Right hindlimb (tissue), 1 donor: ENCODE data around the gene GPR37L1.
"Not testable (repeated sequence)": the region's sequence is repeated elsewhere in the genome, so short reads cannot be mapped to it uniquely, and the experiment has no call there.

Experiments used
- DNase-seq: peaks from one replicate; pipeline ENCODE4 v3.0.0-alpha.2; 2018

GPR37L1 gene

DNA sequence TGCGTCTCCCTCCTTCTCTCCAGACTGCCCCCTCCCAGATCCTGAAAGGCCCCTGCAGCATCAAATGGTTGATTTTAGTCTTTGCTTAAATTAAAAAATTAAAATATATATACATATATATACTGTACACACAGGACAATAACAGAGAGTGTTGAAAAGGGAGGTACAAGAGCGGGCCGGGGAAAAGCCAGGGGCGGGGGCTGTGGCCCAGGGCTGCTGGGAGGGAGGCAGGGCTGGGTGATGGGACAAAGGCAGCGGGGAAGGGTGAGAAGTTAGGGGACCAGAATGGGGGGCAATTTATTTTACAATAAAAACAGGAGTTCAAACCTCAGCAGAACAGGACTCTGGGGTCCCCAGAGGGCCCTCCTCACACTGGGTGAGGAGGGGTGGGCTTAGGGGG lies 11.3 kb downstream of the GPR37L1 start:
- no peak for DNase-seq

DNA sequence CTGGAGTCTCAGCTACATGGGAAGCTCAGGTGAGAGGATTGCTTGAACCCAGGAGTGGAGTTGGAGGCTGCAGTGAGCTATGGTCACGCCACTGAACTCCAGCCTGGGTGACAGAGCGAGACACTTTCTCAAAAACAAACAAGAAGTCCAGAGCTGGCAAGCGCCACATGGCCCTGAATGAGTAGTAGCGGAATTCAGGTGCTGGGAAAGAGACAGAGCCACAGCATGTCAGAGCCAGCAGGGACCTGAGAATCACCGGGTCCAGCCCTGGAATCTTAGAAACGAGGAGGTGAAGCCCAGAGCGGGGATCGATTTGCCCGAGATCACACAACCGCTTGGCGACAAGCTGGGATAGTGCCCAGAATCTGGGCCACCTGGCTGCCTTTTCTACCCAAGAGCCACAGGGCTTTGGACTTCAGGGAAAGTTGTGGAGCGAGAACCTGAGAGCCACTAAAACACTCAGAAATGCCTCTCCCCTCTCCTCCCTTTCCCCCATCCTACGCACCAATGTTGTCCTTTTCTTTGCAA lies 12.0 kb downstream of the GPR37L1 start:
- no peak for DNase-seq

DNA sequence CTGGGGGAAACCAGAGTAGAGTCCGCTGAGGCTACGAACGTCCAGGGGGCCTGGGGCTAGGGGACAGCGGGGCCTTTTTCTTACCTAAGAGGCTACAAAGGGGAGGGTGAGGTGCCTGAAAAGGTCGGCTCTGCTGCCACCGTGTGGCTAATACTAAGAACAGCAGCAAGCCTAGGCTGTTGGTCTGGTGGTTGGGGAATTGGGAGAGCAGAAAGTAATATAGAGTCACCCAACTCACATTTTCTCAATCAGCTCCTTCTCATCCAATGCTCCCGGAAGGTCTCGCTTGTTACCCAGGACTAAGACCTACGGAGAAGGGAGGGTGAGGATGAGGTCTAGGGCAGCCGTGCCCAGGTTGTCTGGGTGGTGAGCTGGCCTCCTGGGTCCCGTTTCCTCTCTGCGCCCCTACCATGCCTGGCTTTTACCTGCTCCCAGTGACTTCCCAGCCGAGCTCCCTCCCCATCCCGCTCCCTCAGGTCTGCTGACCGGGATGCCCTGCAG lies 12.6 kb downstream of the GPR37L1 start:
- peak; percentile 49 for DNase-seq

DNA sequence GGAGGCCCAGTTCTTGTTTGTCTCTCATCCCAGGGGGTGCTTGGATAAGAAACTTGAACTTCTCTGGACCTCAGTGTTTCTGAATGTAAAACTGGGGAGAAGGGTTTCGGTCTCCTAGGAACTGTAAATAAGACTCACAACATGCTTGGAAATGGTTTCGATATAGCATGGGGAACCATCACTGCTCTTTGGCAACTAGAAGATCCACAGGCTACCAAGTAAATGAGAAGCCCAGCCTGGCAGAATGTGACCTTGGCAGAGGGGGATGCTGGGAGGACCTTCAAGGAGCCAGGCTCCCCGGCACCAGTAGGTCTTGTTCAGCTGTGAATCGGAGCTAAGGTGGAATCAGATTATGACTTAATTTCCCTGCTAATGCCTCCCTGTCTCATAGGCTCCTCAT lies 18.1 kb downstream of the GPR37L1 start:
- DNase-seq: no peak

DNA sequence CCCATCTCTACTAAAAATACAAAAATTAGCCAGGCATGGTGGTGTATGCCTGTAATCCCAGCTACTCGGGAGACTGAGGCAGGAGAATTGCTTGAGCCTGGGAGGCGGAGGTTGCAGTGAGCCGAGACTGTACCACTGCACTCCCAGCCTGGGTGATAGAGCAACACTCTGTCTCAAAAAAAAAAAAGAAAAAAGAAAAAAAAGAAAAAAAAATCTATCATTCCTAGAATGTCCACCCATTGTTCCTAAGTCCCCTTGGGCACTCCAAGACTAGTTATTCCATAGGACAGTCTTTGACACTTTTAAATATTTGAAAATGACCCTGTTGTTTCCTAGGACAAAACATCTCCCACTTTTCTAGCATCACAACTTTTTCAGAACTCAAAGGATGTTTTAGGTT lies 18.8 kb downstream of the GPR37L1 start:
- DNase-seq: not testable (repeated sequence)

DNA sequence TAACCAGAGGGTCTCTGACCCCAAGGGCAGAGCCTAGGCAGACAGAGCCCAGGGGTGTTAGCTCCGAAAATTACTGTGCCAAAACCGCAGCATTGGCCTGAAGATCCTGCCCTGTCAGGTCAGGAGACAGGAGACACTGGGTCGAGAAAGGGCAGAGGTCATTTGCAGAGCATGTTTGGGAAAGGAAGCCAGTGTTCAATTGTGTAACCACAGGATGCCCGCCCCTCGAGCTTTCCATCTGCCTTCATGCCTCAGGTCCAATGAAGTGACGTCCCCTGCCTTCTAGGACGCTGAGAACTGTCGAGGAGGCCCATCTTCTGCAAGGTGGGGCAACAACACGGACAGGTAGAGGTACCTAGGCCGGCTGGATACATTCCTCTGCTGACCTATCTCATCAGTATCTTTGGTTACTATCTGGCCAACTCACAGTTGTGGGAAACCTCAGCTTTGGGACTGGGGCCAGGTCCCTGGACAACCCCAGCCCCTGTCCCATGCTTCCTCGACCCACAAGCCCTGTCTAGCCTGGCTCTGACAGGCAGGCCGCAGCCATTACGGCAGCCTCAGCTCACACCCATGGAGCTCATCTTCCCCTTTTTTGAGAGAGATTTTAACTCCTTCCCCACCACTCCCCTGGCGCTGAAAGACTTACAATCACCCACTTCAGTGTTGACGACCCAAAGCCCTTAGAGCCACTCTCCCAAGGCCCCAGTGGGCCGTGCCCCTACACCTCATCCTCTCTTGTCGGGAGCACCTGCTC lies 20.5 kb downstream of the GPR37L1 start:
- DNase-seq: no peak

DNA sequence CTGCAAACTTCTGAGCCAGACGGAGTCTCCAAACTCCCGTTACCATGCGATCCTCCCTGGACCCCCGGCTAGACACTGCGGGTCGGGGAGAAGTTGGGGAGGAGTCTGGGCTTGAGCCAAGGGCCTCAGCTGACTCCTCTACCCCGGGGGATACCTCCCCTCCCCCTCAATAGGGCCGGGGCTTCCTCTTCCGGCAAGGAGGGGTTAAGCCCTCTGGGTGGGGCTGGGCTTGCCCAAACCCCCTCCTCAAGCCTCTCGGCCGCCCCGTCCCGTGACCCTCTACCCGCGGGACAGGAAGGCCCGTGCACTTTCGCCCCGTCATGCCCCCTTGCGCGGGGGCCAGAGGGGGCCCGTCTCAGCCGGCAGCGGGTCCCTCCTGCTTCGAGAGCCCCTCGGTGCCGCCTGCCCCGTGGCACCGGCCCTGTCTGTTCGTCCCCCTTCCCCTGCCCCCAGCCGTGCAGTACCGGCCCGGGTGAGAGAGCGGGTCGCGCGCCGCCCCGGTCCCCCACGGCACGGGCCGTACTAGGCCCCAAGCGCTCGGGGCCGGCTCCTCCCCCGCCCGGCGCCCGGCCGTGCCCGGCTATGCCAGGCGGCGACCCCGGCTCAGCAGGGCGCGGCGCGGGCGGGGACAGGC lies 21.2 kb downstream of the GPR37L1 start:
- peak; percentile 65 for DNase-seq

DNA sequence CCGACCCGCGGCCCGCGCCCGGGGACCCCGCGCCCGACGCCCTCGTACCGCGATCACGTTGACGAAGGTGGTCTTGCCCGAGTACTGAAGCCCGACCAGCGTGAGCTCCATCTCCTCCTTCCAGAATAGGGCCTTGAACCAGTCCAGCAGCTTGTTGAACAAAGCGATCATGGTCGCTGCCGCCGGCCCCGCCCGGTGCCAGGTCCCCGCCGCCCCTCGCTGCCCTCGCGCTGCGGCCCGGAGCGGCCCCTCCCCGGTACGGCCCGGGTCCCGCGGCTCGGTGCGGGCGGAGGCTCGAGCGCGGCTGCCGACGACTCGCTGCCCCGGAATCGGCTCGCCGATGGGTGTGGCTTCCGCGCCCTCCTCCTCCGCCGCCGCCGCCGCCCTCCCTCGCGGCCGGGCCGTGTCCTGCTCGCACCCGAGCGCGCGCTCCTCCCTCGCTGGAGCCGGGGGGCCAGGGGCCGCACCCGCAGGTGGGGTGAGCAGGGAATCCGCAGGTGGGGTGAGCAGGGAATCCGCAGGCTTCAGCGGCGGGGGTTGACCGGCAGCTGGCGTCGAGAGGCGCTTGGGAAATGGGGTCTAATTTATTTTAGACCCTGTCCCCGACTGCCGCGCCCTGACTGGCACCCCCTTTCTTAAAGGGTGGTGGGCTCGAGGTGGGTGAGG lies 21.8 kb downstream of the GPR37L1 start, which contains the start of gene ARL8A:
Gene ARL8A (minus strand): TSS at position 336 of the 666 bp plus-strand sequence. CDS start 165 bp downstream, at position 171.
- peak; percentile 79 for DNase-seq

DNA sequence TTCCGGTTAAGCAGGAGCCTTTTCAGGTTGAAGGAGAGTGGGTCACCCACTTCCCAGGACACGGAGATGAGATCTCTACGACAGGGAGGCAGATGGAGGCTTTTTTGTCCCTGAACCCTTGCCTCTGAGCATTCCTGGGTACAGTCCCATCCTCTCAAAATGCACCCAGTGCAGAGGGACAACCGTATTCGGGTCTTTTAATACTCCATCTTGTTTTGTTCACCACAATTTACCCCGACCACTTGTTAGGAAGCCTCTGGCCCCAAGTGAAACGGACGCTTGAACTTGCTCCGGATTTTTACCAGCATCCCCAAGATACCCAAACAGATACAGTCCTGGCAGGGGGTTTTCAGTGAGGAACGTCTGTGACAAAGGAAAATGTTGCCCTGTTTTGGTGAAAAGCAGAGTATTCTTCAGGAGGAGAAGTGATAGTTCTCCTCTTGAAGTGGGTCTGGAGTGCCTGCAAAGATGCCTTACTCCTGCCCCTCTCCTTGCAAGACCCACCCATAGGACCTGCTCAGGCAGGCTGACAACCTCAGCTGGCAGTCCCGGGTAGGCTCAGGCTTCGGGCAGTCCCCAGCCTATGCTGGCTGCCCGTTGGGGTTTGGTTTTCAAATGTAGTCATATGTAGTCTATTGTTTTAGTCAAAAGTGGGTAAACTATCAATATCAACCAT lies 22.5 kb downstream of the GPR37L1 start:
- no peak for DNase-seq

DNA sequence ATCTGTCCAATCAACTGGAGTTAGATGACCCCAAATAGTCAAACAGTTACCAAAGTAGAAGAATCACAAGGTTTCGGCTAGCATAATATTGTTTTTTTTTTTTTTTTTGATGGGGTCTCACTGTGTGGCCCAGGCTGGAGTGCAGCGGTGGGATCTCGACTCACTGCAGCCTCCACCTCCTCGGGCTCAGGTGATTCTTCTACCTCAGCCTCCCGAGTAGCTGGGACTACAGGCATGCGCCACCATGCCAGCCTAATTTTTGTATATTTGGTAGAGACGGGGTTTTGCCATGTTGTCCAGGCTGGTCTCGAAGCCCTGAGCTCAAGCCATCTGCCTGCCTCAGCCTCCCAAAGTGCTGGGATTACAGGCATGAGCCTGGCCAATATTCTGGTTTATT lies 23.0 kb downstream of the GPR37L1 start:
- not testable (repeated sequence) for DNase-seq

DNA sequence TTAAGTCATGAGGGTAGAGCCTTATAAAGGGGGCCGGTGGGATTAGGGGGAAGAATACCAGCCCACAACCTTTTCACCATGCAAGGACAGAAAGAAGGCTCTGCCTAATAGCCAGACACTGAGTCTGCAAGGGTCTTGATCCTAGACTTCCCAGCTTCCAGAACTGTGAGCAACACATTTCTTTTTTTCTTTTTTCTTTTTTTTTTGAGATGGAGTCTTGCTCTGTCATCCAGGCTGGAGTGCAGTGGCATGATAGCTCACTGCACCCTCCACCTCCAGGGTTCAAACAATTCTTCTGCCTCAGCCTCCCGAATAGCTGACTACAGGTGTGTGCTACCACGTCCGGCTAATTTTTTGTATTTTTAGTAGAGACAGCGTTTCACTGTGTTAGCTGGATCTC lies 23.6 kb downstream of the GPR37L1 start:
- DNase-seq: no peak

DNA sequence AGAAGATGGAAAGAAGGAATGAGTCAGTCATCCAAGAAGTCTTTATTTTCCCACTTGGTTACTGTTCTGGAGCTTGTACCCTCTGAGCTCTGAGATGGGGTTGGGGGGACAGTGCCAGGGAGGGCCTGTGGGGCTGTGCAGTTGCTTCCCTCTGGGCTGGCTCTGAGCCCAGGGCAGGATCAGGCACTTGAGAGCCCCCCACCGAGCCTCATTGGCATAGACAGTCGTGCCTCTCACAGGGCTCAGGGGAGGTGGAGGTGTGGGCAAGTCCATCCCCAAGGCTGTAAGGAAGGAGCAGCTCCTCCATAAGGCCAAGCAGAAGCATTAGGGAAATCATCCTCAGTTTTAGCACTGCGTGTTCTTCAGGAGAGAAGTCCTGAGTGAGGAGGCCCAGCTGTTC lies 24.3 kb downstream of the GPR37L1 start:
- DNase-seq: no peak

DNA sequence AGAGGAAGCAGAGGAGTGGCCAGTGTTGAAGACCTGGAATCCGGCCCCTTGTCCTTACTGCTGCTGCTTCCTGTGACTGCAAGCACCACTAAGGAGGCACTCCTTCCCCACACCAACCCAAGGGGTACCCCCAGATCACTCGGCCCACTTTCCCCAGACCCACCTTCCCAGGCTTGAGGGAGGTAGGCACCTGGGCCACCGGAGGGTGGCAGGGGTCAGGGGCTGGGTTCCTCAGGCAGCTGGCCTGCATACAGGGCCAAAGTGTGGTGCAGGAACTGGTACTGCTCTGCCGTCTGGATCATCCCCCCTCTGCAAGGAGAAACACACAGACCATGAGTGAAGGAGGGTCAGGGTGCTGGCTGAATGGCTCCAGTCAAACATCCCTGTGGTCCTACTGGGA lies 25.7 kb downstream of the GPR37L1 start:
- DNase-seq: no peak

DNA sequence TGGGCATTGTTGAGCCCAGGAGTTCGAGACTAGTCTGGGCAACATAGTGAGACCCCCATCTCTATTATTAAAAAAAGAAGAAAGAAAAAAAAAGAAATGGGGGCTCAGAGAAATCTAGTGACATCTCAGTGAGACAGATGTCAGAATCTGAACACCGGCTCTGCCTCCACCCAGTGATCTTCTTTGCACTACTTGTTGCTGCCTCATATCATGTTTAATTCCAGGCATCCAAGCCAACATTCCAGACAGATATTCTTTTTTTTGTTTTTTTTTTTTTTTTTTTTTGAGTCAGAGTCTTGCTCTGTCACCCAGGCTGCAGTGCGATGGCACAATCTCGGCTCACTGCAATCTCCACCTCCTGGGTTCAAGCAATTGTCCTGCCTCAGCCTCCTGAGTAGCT lies 26.8 kb downstream of the GPR37L1 start:
- no peak for DNase-seq

DNA sequence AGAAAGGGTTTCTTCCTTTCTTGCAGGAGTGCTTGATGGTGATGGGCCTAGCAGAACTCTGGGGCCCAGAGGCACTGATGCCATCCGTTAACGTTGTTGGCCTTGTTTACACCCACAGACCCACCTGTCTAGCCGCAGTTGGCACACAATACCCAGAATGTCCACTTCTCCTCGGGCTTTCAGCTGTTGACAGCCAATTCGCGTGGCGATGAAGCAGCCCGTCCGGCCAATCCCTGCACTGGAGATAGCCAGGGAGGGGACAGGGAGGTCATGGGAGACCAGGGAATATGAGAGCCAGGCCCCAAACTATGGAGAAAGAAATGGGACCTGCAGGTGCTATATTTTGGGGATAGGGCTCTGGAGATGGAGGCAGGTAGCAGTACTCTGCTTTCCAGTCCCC lies 27.5 kb downstream of the GPR37L1 start:
- no peak for DNase-seq

DNA sequence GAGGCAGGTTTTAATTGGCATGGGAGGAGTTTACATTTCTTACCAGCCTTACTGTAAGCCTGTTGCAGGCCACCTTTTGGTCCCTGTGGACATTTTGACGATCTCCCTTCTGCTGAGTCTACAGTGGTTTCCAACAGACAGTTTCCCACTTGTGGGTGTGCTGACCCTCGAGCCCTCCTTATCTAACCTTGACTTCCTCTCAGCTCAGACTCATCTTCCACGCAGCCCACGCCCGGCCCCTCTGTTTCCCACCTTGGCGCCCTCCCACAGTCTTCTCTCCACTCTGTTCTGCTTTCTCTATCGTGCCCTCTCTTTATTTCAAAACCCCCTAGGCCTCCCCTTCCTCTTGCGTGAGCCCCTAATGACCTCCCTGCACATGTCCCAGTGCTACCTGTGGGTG lies 27.9 kb downstream of the GPR37L1 start:
- DNase-seq: no peak

DNA sequence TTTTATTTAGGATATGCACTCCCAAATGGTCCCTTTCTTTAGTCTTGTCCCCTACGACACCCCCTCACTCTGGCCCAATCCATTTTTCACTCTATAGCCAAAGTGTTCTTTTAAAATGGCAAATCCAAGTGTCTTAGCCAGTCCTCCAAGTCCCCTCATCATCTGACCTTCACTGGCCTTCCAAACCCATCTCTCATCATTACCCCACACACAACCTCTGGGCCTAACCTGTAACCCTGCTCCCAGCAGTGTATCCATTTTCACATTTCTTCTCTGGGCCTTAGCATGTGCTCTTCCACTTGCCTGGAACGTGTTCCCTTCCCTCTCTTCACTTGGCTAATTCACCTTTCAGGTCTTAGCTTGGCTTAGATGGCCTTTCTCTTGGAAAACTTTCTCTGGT lies 28.3 kb downstream of the GPR37L1 start:
- DNase-seq: no peak

DNA sequence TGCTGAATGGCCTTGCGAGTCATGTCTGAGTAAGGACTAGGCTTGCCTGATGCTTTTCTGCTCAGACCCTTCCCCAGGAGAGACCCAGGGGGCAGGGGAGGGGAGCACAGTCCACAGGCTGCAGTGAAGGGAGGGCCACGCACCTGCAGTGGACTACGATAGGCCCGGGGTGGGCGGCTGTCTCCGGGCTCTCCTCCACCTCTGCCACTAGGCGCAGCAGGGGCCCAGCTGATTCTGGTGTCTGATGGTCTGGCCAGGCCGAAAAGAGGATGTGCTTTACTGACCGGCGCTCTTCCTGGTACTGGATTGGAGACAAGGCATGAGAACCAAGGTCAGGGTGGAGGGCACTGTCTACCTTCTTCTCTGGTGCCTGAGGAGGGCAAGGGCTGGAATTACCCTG lies 29.7 kb downstream of the GPR37L1 start:
- no peak for DNase-seq

DNA sequence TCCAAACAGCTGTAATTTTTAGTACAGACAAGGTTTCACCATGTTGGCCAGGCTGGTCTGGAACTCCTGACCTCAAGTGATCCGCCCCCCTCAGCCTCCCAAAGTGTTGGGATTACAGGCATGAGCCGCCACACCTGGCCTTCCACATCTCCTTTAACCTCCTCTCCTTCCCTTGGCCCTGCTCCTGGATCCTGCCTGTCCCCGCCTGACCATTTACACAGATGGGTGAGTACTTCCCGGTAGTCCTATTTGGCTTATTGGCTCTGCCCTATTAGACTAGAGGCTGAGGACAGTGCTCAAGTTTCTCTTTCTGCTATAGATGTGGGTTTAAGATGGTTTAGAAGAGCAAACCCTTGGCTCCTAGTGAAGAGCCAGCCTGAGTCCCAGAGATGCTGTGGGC lies 30.6 kb downstream of the GPR37L1 start:
- DNase-seq: no peak

DNA sequence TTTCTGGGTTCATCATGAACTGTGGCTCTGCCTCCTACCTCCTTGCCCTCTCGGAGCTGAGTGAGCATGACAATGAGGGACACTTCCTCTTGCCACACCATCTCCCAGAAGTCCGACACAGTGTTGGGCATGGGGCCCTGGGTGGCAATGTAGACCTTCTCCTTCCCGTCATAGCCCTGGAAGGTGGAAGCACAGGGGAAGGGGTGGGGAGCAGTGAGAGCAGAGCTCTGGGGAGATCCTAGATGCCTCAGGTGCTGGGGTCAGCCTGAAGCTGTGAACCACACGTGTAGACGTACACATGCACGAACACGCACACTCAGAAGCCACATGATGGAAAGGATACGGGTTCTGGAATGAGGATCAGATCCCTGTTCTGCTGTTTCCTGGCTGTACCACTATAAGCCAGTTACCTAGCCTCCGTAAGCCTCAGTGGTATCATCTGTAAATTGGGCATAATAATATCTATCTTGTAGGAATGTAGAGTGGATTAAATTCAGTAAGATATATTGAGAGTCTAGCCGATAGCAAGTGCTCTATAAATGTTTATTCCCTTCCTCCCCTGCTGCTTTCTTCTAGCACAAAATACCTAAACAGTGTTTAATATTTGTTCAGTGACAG lies 31.5 kb downstream of the GPR37L1 start:
- DNase-seq: no peak

DNA sequence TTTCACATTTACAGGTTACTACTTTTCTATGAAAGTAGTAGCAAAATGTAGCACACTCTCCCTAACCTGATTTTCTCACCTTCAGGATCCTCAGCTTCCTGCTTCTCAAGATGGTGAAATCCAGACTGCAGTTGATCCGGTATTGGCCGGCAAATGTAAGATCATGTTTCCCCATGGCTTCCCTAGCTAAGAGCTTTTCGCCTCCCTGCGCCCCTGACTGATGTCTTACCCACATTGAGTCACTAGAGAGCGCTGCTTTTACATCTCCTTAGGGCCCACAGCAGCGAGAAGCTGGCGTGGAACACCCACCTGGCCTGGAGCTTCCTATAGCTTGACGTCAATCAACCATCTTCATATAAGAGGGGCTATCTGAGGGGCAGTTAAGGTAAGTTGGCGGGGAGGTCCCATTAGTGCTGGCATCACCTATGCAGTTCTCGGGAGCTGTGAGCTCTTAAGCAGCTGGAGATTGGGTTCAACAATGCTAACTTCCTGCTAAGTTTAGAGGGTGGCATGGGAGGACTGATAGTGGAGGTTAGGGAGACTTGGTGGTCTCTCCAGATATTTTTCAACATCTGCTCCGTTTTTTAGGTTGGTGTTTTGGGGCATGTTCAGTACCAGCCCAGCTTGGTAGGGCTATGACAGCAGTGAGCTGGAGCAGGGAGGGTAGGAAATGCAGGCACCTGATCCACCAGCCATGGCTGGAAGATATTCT lies 32.2 kb downstream of the GPR37L1 start:
- DNase-seq: peak; percentile 56

DNA sequence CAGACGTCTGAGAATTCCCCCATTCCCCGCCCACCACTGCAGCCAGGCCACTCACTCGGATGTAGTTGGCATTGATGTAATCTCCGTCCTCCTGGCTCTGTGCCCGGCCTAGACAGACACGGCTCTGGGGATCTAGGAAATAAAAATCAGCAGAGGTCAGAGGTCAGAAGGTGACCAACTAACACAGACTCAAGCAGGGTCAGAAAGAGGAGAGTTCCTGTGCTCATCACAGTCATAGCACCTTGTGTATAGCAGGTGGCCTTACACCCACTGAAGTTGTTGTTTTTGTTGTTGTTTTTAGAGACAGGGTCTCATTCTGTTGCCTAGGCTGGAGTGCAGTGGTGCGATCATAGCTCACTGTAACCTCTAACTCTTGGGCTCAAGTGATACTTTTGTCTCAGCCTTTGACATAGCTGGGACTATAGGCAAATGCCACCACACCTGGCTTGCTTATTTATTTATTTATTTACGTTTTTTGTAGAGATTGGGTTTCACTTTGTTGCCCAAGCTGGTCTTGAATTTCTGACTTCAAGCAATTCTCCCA lies 32.8 kb downstream of the GPR37L1 start:
- no peak for DNase-seq
